ENCODE results near the gene PLPP1.
"Not testable (repeated sequence)": the region's sequence is repeated elsewhere in the genome, so short reads cannot be mapped to it uniquely, and the experiment has no call there.

The PLPP1 gene

GRCh38 chr5:55544341-55544740 lies 9.6 kb upstream of the PLPP1 start:
- no peak for DNase-seq

GRCh38 chr5:55541056-55541635 lies 6.4 kb upstream of the PLPP1 start:
- no peak for DNase-seq

DNA sequence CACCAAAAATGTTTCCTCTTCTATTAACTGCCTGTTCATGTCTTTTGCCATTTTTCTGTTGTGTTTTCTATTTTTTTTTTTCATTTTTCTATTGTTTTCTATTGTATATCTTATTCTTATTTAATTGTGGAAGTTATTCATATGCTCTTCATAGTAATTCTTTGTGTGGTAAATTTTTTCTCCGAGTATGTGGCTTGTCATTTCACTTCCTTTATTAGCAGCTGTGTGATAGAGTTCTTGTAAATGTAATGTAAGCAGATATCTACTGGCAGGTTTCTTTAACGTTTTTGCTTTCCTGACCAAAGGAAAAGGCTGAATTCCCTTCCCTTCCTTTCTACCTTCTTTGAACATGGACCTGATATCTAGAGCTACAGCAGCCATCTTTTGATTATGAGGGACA lies 5.8 kb upstream of the PLPP1 start:
- DNase-seq: no peak

GRCh38 chr5:55540024-55540423 lies 5.3 kb upstream of the PLPP1 start:
- DNase-seq: no peak

DNA sequence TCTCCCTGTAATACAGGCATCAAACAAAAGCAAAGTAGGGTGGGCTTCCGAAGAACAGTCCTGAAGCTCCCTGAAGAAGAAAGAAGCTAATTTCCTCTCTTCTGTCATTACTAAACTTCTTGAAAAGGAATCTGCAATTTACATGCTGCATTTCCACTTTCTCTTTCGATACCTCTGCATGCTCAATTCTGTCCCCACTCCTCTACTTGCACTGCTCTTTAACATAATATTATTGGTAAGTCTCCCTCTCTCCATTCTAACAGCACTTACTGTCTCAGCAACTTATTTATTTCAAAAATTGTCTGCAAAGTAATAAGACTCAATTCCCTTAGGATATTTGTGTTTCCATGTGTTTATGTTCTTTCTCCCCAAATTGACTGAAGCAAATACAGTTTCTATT lies 3.9 kb upstream of the PLPP1 start:
- DNase-seq: peak; percentile 50

GRCh38 chr5:55537315-55537714 lies 2.6 kb upstream of the PLPP1 start:
- not testable (repeated sequence) for DNase-seq

- DNase-seq: no peak
Measured at GRCh38 chr5:55535199-55535905, 588 bp upstream of the PLPP1 start.

DNA sequence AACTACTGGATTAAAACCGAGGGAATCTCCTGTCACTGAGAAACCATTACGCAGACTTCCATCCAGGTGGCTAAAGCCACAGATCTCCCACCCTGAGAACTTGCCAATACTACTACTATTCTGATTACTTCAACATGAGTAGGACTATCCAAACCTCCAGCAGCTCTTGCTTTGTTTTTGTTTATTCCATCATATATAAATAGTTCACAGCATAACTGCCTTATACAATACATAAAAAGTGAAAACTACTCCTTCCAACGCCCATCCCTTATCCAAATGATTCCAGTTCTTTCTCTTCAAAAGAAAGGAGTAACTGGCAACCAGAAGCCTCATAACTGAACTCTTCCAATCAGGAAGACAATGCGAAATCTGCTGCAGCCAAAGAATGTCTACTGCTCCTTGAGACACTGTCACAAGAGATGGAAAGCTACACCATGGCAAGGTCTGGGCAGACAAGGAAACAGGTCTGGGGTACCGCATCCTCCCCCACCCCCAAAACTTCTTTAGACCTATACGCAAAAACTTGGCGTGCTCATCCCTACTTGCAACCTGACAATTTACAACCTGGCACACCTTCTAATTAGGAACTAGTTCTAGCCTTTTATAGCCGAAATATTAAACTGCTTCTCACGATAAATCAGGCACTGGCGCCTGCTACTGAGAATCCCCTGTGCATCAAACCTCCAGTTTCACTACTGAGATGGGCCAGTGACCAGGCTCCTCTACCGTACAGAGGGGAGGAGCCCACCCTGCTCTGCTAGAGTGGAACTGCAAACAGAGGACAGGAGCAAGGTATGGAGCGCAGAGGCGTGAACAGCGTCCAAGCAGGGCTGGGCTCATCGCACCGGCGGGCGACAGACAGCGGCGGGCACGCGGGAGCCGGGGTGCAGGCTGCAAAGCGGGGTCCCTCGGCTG lies 986 bp downstream of the PLPP1 start:
- no peak for DNase-seq

GRCh38 chr5:55530669-55531068 lies 4.1 kb downstream of the PLPP1 start:
- DNase-seq: no peak

- DNase-seq: peak; percentile 23
Measured at GRCh38 chr5:55524816-55525215, 9.9 kb downstream of the PLPP1 start.

GRCh38 chr5:55523293-55523692 lies 11.5 kb downstream of the PLPP1 start:
- DNase-seq: no peak

- no peak for DNase-seq
Measured at GRCh38 chr5:55521881-55522280, 12.9 kb downstream of the PLPP1 start.

DNA sequence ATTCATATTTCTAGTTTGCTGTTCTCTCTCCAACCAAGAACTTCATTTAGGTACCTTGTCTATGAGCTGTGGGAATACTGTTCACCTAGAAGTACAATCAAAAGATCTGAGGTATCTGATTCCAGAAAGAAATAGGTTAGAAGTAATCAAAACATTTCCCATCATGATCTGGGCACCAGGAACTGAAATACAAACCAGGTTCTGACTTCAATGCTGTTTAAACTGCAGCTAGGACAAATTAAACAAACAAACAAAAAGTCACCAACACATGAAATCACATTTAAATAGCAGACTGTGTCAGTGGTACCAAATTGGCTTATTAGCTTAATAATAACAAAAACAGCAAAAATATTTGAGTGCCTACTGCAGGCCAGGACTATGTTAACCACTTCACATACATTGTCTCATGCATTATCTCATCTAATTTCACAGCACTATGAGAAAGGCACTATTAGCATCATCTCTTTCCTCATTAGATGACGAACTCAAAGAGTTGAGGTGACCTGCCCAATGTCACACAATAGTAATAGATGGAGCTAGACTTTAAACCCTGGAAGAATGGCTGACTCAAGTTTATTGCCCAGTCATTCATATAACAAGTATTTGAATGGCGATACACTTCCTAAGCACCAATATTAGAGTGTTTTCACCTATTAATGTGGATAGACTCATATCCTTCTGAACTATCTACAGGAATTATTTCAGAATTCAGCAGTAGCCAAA lies 14.5 kb downstream of the PLPP1 start:
- DNase-seq: no peak

DNA sequence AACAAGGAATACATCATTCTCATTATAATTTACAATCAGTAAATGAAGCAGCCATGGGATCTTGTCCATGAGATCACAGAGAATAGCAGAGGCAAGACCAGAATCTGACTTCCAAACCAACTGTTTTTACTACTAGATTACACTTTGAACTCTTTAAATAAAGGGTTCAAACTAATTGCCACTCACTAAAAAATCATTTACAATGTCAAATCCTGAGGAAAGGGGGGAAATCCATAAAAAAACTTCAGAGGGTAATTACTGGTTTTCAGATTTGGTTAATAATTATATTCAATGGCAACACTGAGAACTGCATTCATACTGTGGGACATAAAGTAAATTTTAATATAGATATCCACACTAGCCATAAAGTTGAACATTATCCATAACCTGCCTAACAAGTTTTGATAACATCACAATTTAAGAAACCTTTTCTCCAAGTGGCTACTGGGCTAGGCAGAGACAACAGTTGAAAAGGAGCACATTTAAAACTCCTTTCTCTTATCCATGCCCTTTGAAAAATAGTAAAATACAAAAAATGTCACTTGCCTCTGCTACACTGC lies 15.9 kb downstream of the PLPP1 start:
- no peak for DNase-seq

- no peak for DNase-seq
Measured at GRCh38 chr5:55517804-55518203, 17.0 kb downstream of the PLPP1 start.

GRCh38 chr5:55511010-55511409 lies 23.8 kb downstream of the PLPP1 start:
- DNase-seq: no peak

- no peak for DNase-seq
Measured at GRCh38 chr5:55510523-55510880, 24.3 kb downstream of the PLPP1 start.

GRCh38 chr5:55509796-55510522 lies 24.8 kb downstream of the PLPP1 start:
- DNase-seq: no peak

- DNase-seq: no peak
Measured at GRCh38 chr5:55509097-55509496, 25.7 kb downstream of the PLPP1 start.

DNA sequence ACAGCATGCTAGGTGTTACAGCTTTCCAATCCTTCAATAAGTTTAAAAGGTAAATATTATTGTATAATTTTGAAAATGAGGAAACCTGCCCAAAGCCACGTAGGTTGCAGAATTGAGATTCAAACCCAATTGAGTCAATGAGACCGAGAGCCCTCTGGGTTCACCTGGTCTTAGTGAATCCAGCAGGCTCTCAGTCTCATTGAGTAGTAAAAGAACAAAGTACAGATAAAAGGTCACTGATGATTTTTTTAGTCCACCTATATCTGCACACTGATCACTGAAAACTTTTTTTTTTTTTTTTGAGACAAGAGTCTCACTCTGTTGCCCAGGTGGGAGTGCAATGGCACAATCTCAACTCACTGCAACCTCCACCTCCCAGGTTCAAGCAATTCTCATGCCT lies 27.2 kb downstream of the PLPP1 start:
- DNase-seq: no peak

GRCh38 chr5:55505711-55506110 lies 29.1 kb downstream of the PLPP1 start:
- DNase-seq: not testable (repeated sequence)

GRCh38 chr5:55503917-55504316 lies 30.8 kb downstream of the PLPP1 start:
- not testable (repeated sequence) for DNase-seq

Data from activated CD4-positive, alpha-beta T cell treated with anti-CD3 and anti-CD28 coated beads, Interleukin-10, Interleukin-2, amounts not matched to agents 100 ng/mL and 50 ng/mL, durations not matched to agents 16 hours and 8 hours (primary cell).